Mononuclear cell (primary cell): Measurements from ENCODE around the gene ZNF236. TPM values are rescaled to one million over a fixed set of nuclear protein-coding genes. Genes with fewer than 3 reads are reported as not detected.

Experiments used
- H3K27me3 ChIP-seq: 2 replicates; pipeline ENCODE4 v1.6.0; 2011; ENCODE audit warnings: low read length, control low read depth; ENCODE audit not compliant: insufficient read depth
- H3K4me1 ChIP-seq: 2 replicates; pipeline ENCODE4 v1.5.1; 2011; ENCODE audit warnings: mild to moderate bottlenecking, low read length, control low read depth; ENCODE audit not compliant: insufficient read depth
- H3K4me3 ChIP-seq: 2 replicates; pipeline ENCODE4 v1.5.1; 2011; ENCODE audit warnings: mild to moderate bottlenecking, low read length, moderate library complexity
- H3K9me3 ChIP-seq: 2 replicates; pipeline ENCODE4 v1.5.1; 2011; ENCODE audit warnings: low read depth, mild to moderate bottlenecking, control low read depth, low read length
- total RNA-seq: library from RNA; depleted of rRNA; stranded (reverse); fragments of >200 nt; gene quantifications from one replicate; pipeline ENCODE4 v1.2.3, GENCODE V29; 2012

ZNF236 gene
- total RNA-seq, 1 donor: 21.4 TPM

DNA sequence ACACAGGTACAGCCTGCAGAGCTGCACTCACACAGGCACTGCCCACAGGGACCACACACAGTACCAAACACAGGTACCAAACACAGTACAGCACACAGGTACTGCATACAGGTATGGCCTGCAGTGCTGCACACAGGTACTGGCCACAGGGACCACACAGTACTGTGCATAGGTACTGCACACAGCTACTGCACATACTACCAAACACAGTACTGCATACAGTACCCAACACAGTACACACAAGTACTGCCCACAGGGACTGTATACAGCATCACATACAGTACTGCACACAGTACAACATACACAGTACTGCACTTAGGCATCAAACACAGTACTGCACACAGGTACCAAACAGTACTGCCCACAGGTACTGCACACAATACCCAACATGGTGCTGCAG, 74.3 kb downstream of the ZNF236 start:
- no peak overlapping the region for H3K4me3 ChIP-seq
- H3K4me1 ChIP-seq: no peaks in the 10 kb centered on the region
- H3K27me3 ChIP-seq: no peaks in the 10 kb centered on the region
- no peaks in the 10 kb centered on the region for H3K9me3 ChIP-seq

DNA sequence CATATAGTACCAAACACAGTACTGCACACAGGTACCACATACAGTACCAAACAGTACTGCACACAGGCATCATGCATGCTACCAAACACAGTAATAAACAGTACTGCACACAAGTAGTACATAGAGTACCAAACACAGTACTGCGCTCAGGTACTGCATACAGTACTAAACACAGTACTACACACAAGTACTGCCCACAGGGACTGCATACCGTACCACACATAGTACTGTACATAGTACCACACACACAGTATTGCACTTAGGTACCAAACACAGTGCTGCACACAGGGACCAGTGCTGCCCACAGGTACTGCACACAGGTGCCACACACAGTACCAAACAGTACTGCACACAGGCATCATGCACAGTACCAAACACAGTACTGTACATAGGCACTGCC, 74.9 kb downstream of the ZNF236 start:
- no peaks in the 10 kb centered on the region for H3K4me1 ChIP-seq
- no peaks in the 10 kb centered on the region for H3K27me3 ChIP-seq
- no peaks in the 10 kb centered on the region for H3K9me3 ChIP-seq
- no peak overlapping the region for H3K4me3 ChIP-seq

DNA sequence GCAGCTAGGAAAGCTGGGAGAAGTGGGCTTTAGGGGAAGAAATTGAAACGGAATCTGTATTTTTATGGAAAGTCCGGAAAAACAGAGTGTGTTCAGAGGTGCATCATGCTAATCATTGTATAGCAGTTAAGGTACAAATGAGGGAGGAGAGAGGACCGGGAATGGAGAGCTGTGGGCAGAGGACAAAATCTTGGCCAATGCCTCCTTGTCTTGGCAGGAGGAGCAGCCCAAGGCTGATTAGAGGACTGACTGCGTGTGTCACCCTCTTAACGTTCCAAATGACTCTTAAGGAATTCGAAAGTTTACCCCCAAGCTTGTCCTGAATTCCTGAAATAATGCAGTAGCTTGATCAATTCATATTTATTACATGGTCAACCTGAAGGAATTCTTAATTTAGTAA, 81.0 kb downstream of the ZNF236 start:
- H3K4me3 ChIP-seq: no peak overlapping the region
- no peaks in the 10 kb centered on the region for H3K27me3 ChIP-seq
- no peaks in the 10 kb centered on the region for H3K4me1 ChIP-seq
- no peaks in the 10 kb centered on the region for H3K9me3 ChIP-seq

DNA sequence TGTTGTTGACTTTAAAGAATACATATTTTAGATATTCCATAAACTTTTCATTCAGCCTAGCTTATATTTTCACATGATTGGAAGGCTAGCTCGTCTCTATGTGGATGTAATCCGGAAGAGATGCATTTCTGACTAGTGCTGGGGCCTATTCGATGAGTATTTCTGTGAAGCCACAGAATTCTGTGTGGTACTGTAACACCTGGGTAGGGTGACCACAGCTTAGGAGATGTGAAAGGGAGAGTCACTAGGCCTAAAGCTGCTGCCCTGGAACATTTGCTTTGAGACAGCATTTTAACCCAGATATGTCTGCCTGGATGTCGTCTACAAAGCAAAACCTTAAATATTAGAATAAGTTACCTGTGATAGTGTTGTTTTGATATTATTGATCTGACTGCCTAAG, 83.5 kb downstream of the ZNF236 start:
- H3K4me1 ChIP-seq: no peaks in the 10 kb centered on the region
- H3K27me3 ChIP-seq: no peaks in the 10 kb centered on the region
- no peak overlapping the region for H3K4me3 ChIP-seq
- H3K9me3 ChIP-seq: no peaks in the 10 kb centered on the region

DNA sequence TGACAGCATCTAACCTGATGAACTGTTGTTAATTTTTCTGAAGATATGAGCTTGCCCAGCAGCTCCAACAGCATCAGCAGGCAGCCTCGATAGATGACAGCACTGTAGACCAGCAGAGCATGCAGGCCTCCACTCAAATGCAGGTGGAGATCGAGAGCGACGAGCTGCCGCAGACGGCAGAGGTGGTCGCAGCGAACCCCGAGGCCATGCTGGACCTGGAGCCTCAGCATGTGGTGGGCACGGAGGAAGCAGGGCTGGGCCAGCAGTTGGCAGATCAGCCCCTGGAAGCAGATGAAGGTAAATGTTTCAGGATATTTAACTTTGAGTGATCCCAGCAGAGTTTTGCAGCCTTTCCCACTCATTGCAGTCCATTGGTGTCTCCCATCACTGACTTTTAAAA, 85.9 kb downstream of the ZNF236 start:
- no peaks in the 10 kb centered on the region for H3K9me3 ChIP-seq

DNA sequence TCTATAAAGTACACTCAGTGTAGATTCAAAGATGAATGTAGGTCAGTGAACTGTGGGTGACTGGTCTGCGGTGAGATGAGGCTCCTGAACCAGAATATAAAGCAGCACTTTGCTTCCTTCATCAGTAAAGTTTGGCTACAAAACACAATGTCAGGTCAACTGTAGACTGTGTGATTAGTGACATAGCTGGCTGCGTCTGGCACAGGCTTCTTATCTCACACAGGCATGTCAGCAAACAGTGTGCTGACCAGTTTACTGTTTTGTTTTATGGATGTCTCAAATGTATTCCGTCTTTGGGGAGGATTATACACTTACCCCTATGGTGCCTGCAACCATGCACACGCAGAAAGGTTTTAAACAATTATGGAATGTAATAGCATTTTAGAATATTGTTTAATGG, 87.1 kb downstream of the ZNF236 start:
- Histone ChIP-seq H3K27me3 (no peaks in the 10 kb centered on the region), H3K4me1 (no peaks in the 10 kb centered on the region), H3K4me3 (no peak overlapping the region), H3K9me3 (no peaks in the 10 kb centered on the region)

More for the DNA sequence above, 85.9 kb downstream of the ZNF236 start:
- no peak overlapping the region for H3K4me3 ChIP-seq
- no peaks in the 10 kb centered on the region for H3K4me1 ChIP-seq
- no peaks in the 10 kb centered on the region for H3K27me3 ChIP-seq

DNA sequence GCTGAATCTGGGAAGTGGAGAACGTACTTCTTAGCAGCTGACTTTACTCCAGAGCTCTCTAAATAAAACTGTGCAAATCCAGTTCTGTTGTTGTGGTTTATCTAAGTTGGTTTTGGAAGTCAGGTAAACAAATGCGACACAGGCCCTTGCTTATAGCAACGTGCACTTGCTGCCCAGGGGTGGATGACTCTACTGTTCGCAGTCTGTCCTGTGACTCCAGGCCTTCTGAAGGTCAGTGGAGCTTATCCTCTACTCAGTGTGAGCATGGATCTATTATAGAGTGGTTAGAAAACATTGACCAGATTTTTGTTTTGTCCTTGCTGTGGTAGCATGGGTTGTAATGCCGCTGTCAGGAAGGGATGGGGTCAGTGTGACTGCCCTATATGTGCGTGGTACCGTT, 89.1 kb downstream of the ZNF236 start:
- no peaks in the 10 kb centered on the region for H3K4me1 ChIP-seq
- H3K4me3 ChIP-seq: no peak overlapping the region
- H3K9me3 ChIP-seq: no peaks in the 10 kb centered on the region
- no peaks in the 10 kb centered on the region for H3K27me3 ChIP-seq

DNA sequence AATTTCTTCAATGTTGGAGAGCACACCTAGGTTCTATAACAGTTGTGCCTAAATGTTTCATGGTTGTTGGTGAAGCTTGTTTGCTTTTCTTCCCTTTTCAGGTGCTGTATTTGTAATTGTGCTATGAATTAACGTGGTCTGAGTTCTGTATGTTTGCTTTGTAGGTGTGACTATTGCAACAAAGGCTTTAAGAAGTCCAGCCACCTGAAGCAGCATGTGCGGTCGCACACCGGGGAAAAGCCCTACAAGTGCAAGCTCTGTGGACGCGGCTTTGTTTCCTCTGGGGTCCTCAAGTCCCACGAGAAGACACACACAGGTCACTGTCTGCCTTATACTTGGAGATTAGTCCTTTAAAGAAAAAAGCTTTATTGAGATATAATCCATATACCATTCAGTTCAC, 91.2 kb downstream of the ZNF236 start:
- Histone ChIP-seq H3K27me3 (no peaks in the 10 kb centered on the region), H3K4me3 (no peak overlapping the region), H3K9me3 (no peaks in the 10 kb centered on the region), H3K4me1 (no peaks in the 10 kb centered on the region)

DNA sequence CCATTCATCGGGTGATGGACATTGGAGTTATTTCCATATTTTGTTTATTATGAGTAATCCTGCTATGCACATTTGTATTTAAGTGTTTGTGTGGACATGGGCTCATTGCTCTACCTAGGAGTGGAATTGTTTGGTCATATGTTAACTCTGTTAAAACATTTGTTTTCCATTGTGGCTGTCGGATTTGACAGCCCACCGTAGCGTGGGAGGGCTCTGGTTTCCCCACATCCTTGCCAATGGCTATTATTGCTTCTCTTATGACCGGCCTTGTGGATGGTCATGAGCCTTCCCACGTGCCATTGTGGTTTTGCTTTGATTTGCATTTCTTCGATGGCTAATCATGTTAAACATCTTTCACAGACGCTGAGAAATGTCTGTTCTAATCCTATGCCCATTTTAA, 92.0 kb downstream of the ZNF236 start:
- Histone ChIP-seq H3K9me3 (no peaks in the 10 kb centered on the region), H3K27me3 (no peaks in the 10 kb centered on the region), H3K4me3 (no peak overlapping the region), H3K4me1 (no peaks in the 10 kb centered on the region)

DNA sequence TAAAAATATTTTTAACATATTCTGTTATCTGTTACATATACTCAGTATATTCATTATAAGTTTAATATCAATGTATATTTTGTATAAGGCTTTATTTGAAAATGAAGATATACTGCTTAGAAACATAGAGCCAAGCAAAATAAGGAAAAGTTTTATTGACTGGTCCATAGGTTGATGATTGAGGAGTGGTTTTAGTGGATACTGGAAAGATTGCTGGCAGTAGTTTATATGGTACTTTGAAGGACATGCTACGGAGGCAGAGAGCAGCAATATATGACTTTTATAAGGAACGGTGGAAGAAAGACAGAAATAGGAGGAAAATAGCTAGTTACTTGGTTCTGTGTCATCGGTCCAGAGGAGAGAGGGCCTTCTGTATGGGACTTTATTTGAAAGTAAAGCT, 92.4 kb downstream of the ZNF236 start:
- H3K27me3 ChIP-seq: no peaks in the 10 kb centered on the region
- H3K4me3 ChIP-seq: no peak overlapping the region
- H3K4me1 ChIP-seq: no peaks in the 10 kb centered on the region
- H3K9me3 ChIP-seq: no peaks in the 10 kb centered on the region

DNA sequence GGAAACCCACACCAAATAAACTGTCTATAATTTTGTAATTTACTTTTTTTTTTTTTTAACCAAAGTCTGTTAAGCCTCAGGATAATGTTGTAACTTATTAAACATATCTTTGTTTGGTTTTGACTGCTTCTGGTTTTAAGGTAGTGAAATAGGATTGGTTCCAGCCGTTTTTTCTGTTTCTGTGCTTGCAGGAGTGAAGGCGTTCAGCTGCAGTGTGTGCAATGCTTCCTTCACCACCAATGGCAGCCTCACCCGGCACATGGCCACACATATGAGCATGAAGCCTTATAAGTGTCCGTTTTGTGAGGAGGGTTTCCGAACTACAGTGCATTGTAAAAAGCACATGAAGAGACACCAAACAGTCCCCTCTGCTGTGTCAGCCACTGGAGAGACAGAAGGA, 93.1 kb downstream of the ZNF236 start:
- no peak overlapping the region for H3K4me3 ChIP-seq
- H3K9me3 ChIP-seq: no peaks in the 10 kb centered on the region
- H3K4me1 ChIP-seq: no peaks in the 10 kb centered on the region
- no peaks in the 10 kb centered on the region for H3K27me3 ChIP-seq

DNA sequence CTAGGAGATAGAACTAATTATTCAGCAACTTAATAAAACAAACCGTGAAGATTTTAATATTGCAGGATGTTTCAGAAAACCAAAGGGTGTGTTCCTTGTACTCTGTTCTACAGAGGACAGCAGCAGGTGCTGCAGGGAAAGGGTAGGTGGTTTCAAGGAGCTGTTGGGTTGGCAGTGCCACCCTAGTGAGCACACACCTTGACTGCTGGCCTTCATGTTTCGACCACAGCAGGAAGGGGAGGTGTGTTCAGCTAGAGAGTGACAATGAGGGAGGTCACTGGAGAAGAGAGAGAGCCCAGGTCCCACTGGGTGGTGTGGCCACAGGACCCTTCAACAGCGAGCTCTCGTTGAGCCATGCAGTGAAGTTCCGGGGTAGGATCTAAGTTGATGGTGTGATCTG, 98.6 kb downstream of the ZNF236 start:
- Histone ChIP-seq H3K9me3 (no peaks in the 10 kb centered on the region), H3K27me3 (no peaks in the 10 kb centered on the region), H3K4me3 (no peak overlapping the region), H3K4me1 (no peaks in the 10 kb centered on the region)

DNA sequence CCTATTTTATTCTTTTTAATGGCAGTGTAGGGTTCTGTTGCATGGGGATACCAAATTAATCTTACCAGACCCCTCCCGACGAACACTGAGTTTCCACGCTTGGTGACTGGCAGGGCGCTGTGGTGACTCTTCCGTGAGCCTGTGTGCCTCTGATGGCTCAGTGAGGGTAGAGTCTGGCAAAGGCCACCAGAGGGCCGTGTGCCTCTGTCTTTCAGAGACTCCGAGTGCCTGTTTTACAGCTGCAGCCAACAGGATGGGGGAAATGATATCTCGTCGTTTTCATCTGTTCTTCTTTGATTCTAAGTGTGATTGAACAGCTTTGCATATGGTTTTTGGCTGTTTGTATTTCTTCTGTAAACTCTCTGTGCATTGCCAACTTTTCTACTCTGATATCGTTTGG, 99.8 kb downstream of the ZNF236 start:
- Histone ChIP-seq H3K4me3 (no peak overlapping the region), H3K9me3 (no peaks in the 10 kb centered on the region), H3K27me3 (no peaks in the 10 kb centered on the region), H3K4me1 (no peaks in the 10 kb centered on the region)

DNA sequence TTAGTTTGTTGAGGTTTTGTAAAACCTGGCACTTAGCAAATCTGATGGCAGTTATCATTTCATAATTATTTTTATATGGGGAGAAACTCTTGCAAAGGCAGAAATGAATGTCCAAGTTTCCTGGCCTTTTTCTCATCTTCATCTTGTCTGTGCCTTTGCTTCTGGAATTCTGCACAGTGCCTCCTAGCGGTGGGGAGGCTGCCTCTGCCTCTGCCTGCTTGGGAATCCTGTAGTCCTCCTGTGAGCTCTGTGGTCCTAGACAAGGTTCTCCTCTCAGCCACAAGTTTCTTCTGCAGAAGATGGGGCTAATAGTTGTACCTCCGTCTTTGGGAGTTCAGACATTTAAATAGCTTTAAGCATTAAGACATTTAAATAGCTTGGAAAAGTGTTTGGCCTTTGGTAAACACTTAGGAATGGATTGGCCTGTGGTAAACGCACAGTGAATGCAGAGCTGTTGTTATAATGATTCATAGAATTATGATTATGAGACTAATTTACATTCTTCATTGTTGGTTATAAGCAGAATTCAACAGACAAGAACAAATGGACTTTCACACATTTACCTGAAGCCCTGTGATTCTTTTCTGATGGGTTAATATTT, 101.2 kb downstream of the ZNF236 start:
- no peaks in the 10 kb centered on the region for H3K4me1 ChIP-seq
- no peaks in the 10 kb centered on the region for H3K27me3 ChIP-seq
- no peaks in the 10 kb centered on the region for H3K9me3 ChIP-seq
- H3K4me3 ChIP-seq: no peak overlapping the region

DNA sequence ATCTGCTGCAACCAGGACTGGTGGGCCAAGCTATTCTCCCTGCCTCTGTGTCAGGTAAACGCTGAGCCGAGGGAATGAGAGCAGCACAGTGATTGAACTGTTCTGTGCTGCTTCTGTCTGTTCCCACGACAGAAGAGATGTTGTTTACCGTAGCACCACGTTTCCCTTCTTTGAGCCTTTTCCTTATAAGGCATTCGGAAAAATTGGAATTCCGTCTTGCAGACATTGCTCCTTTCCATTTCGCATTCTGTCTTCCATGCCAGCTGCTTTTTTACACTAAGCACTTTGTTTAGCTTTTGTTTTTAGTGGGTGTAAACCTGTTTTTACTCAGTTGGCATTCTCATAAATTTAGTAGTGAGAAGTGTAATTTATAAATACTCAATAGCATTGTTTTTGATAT, 103.1 kb downstream of the ZNF236 start:
- Histone ChIP-seq H3K9me3 (no peaks in the 10 kb centered on the region), H3K4me1 (no peaks in the 10 kb centered on the region), H3K4me3 (no peak overlapping the region), H3K27me3 (no peaks in the 10 kb centered on the region)

DNA sequence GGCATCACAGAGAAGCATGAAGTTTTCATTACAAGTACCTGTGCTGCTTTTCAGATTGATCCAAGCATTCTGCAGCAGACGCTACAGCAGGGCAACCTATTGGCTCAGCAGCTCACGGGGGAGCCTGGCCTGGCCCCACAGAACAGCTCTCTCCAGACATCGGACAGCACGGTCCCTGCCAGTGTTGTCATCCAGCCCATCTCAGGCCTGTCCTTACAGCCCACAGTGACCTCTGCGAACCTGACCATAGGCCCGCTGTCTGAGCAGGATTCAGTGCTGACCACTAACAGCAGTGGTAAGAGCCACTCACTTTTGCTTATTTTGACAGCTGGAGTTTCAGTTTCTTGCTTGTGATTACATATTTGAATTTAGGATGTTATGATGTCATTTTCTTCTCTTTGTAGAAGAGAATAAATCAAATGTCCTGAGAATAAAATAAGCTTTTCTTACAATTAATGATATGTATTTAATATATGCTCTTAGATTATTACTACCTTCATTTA, 104.9 kb downstream of the ZNF236 start:
- H3K9me3 ChIP-seq: no peaks in the 10 kb centered on the region
- H3K27me3 ChIP-seq: no peaks in the 10 kb centered on the region
- no peaks in the 10 kb centered on the region for H3K4me1 ChIP-seq
- no peak overlapping the region for H3K4me3 ChIP-seq
